GM19372 (cell line): ENCODE results near the gene ZNF610.

Experiments used
- ATAC-seq: cut with Tn5 transposase; IDR thresholded peaks from one replicate; pipeline ENCODE4 v1.9.1; 2021; ENCODE audit warnings: mild to moderate bottlenecking, low read depth, moderate library complexity; ENCODE audit not compliant: unreplicated experiment

ZNF610 gene

GRCh38 chr19:52397310-52398080 lies 61.5 kb downstream of the ZNF610 start, which contains the start of gene ZNF528:
ZNF528 (plus strand) TSS chr19:52397849; CDS start chr19:52402014, 4,165 bp downstream.
- ATAC-seq, result no peak

GRCh38 chr19:52398081-52398441 lies 62.0 kb downstream of the ZNF610 start:
- no peak for ATAC-seq

- ATAC-seq, result no peak
Observed at GRCh38 chr19:52410276-52410675, 74.2 kb downstream of the ZNF610 start.

GRCh38 chr19:52415711-52416110 lies 79.7 kb downstream of the ZNF610 start:
- no peak for ATAC-seq
